CD14-positive monocyte (primary cell): Measurements from ENCODE around the gene CFAP20DC. TPM values are rescaled to one million over a fixed set of nuclear protein-coding genes. Genes with fewer than 3 reads are reported as not detected.
A peak's percentile ranks its signal among the peaks of the same experiment; 100 is the strongest.

ENCODE experiments used
- DNase-seq, 3 donors: peaks; one replicate each; pipeline ENCODE4 v3.0.0-alpha.2; 2011 to 2022
- H2AFZ ChIP-seq: 2 replicates; pipeline ENCODE4 v1.6.0; 2012; ENCODE audit warnings: mild to moderate bottlenecking, low read depth, low read length, inconsistent platforms; ENCODE audit not compliant: insufficient read depth, poor library complexity, severe bottlenecking
- H3K27ac ChIP-seq, 2 donors: 1 replicate in 1 of 2; 2 replicates in 1 of 2; pipeline ENCODE4 v1.5.1; 2012 to 2013; ENCODE audit warnings: low read length in 2 of 2, control low read depth in 1 of 2, inconsistent platforms in 1 of 2, low read depth in 1 of 2, mild to moderate bottlenecking in 1 of 2
- H3K27me3 ChIP-seq, 2 donors: one replicate each; pipeline versions ENCODE4 v1.6.0 to v1.6.1; 2011 to 2013; ENCODE audit warnings: low read length in 2 of 2; ENCODE audit not compliant: control insufficient read depth in 2 of 2, insufficient read depth in 2 of 2
- H3K36me3 ChIP-seq, 2 donors: replicated peaks in 1 of 2; 1 replicate in 1 of 2; 2 replicates in 1 of 2; pipeline versions ENCODE4 v1.5.1 to v1.6.1; 2012 to 2013; ENCODE audit warnings: low read length in 2 of 2, control low read depth in 1 of 2, inconsistent platforms in 1 of 2, mild to moderate bottlenecking in 1 of 2; ENCODE audit not compliant: insufficient read depth in 2 of 2, control insufficient read depth in 1 of 2
- H3K4me1 ChIP-seq, 2 donors: 1 replicate in 1 of 2; 2 replicates in 1 of 2; pipeline versions ENCODE4 v1.5.1 to v1.6.1; 2012 to 2013; ENCODE audit warnings: low read length in 2 of 2, control low read depth in 1 of 2, inconsistent platforms in 1 of 2, mild to moderate bottlenecking in 1 of 2, moderate library complexity in 1 of 2; ENCODE audit not compliant: insufficient read depth in 2 of 2, control insufficient read depth in 1 of 2
- H3K4me2 ChIP-seq: replicated peaks from 2 replicates; pipeline ENCODE3; 2012; ENCODE audit warnings: low read length, moderate library complexity, mild to moderate bottlenecking; ENCODE audit not compliant: poor library complexity, severe bottlenecking; ENCODE audit errors: extremely low read depth
- H3K4me3 ChIP-seq, 3 experiments: fragments of 200-600 bp in 1 of 3; sonication (generic) in 1 of 3; replicated peaks in 1 of 3; 1 replicate in 2 of 3; 2 replicates in 1 of 3; pipeline ENCODE4 v1.5.1; 2011 to 2013; ENCODE audit warnings: low read length in 3 of 3, mild to moderate bottlenecking in 3 of 3, control low read depth in 2 of 3, low read depth in 2 of 3, inconsistent platforms in 1 of 3, moderate library complexity in 1 of 3
- H3K79me2 ChIP-seq: 2 replicates; pipeline ENCODE4 v1.6.0; 2012; ENCODE audit warnings: mild to moderate bottlenecking, control low read depth, inconsistent platforms, low read length, moderate library complexity; ENCODE audit not compliant: insufficient read depth
- H3K9ac ChIP-seq: 2 replicates; pipeline ENCODE4 v1.6.0; 2017; ENCODE audit warnings: low read length, mild to moderate bottlenecking; ENCODE audit not compliant: insufficient read depth, poor library complexity, severe bottlenecking
- H3K9me3 ChIP-seq, 2 donors: replicated peaks in 1 of 2; 1 replicate in 1 of 2; 2 replicates in 1 of 2; pipeline versions ENCODE4 v1.5.1 to v1.6.1; 2012 to 2013; ENCODE audit warnings: low read length in 2 of 2, control low read depth in 1 of 2; ENCODE audit not compliant: control insufficient read depth in 1 of 2, insufficient read depth in 1 of 2
- H4K20me1 ChIP-seq: 2 replicates; pipeline ENCODE4 v1.6.0; 2012; ENCODE audit warnings: mild to moderate bottlenecking, low read length, control low read depth, moderate library complexity; ENCODE audit not compliant: insufficient read depth
- H3K27ac Mint-ChIP-seq, 7 donors: one replicate each; pipeline ENCODE4 v1.8.0; 2020; ENCODE audit warnings: mild to moderate bottlenecking in 7 of 7, mixed read lengths in 7 of 7, moderate library complexity in 6 of 7, inconsistent platforms in 2 of 7
- H3K27me3 Mint-ChIP-seq, 3 donors: one replicate each; pipeline ENCODE4 v1.8.0; 2021 to 2022; ENCODE audit warnings: low read depth in 3 of 3, mild to moderate bottlenecking in 3 of 3, mixed read lengths in 3 of 3, moderate library complexity in 3 of 3, inconsistent platforms in 1 of 3
- H3K36me3 Mint-ChIP-seq, 2 donors: one replicate each; pipeline ENCODE4 v1.8.0; 2020; ENCODE audit warnings: mixed read lengths in 2 of 2, inconsistent platforms in 1 of 2, mild to moderate bottlenecking in 1 of 2
- H3K4me1 Mint-ChIP-seq: one replicate; pipeline ENCODE4 v1.8.0; 2020; ENCODE audit warnings: mild to moderate bottlenecking, mixed read lengths
- H3K4me3 Mint-ChIP-seq, 2 donors: one replicate each; pipeline ENCODE4 v1.8.0; 2020; ENCODE audit warnings: mild to moderate bottlenecking in 2 of 2, mixed read lengths in 2 of 2, moderate library complexity in 1 of 2
- H3K9me3 Mint-ChIP-seq, 7 donors: one replicate each; pipeline ENCODE4 v1.8.0; 2020 to 2022; ENCODE audit warnings: mixed read lengths in 7 of 7, mild to moderate bottlenecking in 6 of 7, moderate library complexity in 6 of 7, inconsistent platforms in 2 of 7
- WGBS: methylation state at CpG from one replicate; pipeline ENCODE4 v1.1.5; 2013; ENCODE audit warnings: missing lambda C conversion rate; ENCODE audit not compliant: insufficient coverage; 5-methylcytosine and 5-hydroxymethylcytosine counted together
- intact Hi-C, 2 donors: fragments of 100-400 bp; cut with micrococcal nuclease; formaldehyde crosslinking; loops; one replicate each; pipeline versions ENCODE4 v1.15.0 to v1.15.1; 2023
- polyA plus RNA-seq, 3 donors: library from polyadenylated mRNA; depleted of rRNA in 1 of 3; unstranded in 2 of 3; stranded (reverse) in 1 of 3; fragments of 300-500 nt in 2 of 3; fragments of >200 nt in 1 of 3; fragmentation: Illumina TruSeq in 2 of 3; gene quantifications; 1 replicate in 2 of 3; 2 replicates in 1 of 3; pipeline ENCODE4 v1.2.3, GENCODE V29; 2012 to 2021
- TF ChIP-seq, protein P1 (sequence below): fragments of 200-600 bp; IDR thresholded peaks from one replicate; pipeline ENCODE4 v1.8.0; 2022; ENCODE audit warnings: antibody characterized with exemption, mild to moderate bottlenecking

Gene CFAP20DC
- polyA plus RNA-seq, 3 donors: not detected

DNA sequence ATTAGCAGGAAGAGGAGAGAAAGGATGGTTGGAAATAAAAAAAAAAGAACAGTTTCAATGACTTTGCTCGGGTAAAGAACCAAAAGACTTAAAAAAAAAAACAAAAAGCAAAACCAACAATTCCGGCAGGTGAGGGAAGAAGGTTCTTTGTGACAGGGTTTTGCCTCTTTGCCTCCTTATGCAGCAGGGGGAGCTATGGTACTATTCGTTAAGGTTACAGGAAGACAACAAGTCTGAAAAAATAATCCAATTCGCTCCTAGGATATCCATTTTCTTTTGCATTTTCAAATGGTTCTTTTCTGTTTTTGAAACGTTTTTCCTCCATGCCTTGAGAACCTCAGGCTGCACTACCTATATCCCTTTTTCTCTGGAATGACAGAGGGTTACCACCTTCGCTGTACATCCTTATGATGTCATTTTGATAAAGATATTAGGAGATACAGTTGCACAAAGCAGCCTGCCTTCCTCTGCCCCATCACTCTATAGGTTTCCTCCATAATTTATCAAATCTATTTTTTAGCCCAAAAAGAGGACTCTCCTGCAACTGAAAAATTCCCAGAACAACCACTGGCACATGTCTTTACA, 55.0 kb downstream of the CFAP20DC start:
- Histone ChIP-seq H3K36me3 (no peaks in the 10 kb centered on the region), H3K4me2 (no peak overlapping the region), H3K27me3 (no peaks in the 10 kb centered on the region), H3K9ac (no peak overlapping the region), H3K79me2 (no peaks in the 10 kb centered on the region), H3K4me1 (no peaks in the 10 kb centered on the region), H2AFZ (no peak overlapping the region), H3K9me3 (no peaks in the 10 kb centered on the region), H3K4me3 (no peak overlapping the region), H4K20me1 (no peaks in the 10 kb centered on the region), H3K27ac (no peak overlapping the region)
- Mint-ChIP-seq H3K27me3 (peaks cover 0 to 3% (median 2%) of the 10 kb centered on the region in 3 donors), H3K9me3 (no peaks in the 10 kb centered on the region), H3K4me1 (peaks cover 8% of the 10 kb centered on the region), H3K36me3 (no peaks in the 10 kb centered on the region), H3K4me3 (no peak overlapping the region), H3K27ac (no peak overlapping the region)
- DNase-seq: peak in 1 of 3 donors; percentile 6
- 100% methylated on average over 1 of the region's 6 CpGs for WGBS
- TF ChIP-seq, protein P1, sequence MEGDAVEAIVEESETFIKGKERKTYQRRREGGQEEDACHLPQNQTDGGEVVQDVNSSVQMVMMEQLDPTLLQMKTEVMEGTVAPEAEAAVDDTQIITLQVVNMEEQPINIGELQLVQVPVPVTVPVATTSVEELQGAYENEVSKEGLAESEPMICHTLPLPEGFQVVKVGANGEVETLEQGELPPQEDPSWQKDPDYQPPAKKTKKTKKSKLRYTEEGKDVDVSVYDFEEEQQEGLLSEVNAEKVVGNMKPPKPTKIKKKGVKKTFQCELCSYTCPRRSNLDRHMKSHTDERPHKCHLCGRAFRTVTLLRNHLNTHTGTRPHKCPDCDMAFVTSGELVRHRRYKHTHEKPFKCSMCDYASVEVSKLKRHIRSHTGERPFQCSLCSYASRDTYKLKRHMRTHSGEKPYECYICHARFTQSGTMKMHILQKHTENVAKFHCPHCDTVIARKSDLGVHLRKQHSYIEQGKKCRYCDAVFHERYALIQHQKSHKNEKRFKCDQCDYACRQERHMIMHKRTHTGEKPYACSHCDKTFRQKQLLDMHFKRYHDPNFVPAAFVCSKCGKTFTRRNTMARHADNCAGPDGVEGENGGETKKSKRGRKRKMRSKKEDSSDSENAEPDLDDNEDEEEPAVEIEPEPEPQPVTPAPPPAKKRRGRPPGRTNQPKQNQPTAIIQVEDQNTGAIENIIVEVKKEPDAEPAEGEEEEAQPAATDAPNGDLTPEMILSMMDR: peak; percentile 60
- intact Hi-C loops: no loop called here

DNA sequence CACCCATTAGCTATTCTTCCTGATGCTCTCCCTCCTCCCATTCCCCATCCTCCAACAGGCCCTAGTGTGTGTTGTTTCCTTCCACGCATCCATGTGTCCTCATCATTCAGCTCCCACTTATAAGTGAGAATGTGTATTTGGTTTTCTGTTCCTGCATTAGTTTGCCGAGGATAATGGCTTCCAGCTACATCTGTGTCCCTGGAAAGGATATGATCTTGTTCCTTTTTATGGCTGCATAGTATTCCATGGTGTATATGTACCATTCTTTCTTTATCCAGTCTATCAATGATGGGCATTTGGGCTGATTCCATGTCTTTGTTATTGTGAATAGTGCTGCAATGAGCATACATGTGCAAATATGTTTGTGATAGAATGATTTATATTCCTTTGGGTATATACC, 56.3 kb downstream of the CFAP20DC start:
- intact Hi-C loops: no loop called here
- H3K4me3 Mint-ChIP-seq: no peak overlapping the region
- no CpG with 5 or more reads among the region's 2 CpGs for WGBS

More for the DNA sequence above, 56.3 kb downstream of the CFAP20DC start:
- TF ChIP-seq, protein P1: no peak
- Mint-ChIP-seq H3K36me3 (no peaks in the 10 kb centered on the region), H3K9me3 (no peaks in the 10 kb centered on the region), H3K4me1 (peaks cover 6% of the 10 kb centered on the region), H3K27me3 (peaks cover 0 to 3% (median 0%) of the 10 kb centered on the region in 3 donors), H3K27ac (no peak overlapping the region)
- no peak overlapping the region for H3K9ac ChIP-seq
- H3K4me2 ChIP-seq: no peak overlapping the region
- no peak overlapping the region for H3K27ac ChIP-seq
- no peaks in the 10 kb centered on the region for H3K9me3 ChIP-seq
- no peak overlapping the region for H2AFZ ChIP-seq
- no peaks in the 10 kb centered on the region for H3K4me1 ChIP-seq
- no peaks in the 10 kb centered on the region for H3K36me3 ChIP-seq
- H3K4me3 ChIP-seq: no peak overlapping the region
- no peak for DNase-seq
- no peaks in the 10 kb centered on the region for H3K79me2 ChIP-seq
- H4K20me1 ChIP-seq: no peaks in the 10 kb centered on the region
- no peaks in the 10 kb centered on the region for H3K27me3 ChIP-seq
